ENCODE data around the gene PDPN. TPM values are rescaled to one million over a fixed set of nuclear protein-coding genes. Genes with fewer than 3 reads are reported as not detected.
"Not testable (repeated sequence)": the region's sequence is repeated elsewhere in the genome, so short reads cannot be mapped to it uniquely, and the experiment has no call there.

Gene PDPN
- total and polyA plus RNA-seq, 2 of the 4 experiments (the other 2 are of a cell fraction) = 0.31 TPM; not detected in 1

DNA sequence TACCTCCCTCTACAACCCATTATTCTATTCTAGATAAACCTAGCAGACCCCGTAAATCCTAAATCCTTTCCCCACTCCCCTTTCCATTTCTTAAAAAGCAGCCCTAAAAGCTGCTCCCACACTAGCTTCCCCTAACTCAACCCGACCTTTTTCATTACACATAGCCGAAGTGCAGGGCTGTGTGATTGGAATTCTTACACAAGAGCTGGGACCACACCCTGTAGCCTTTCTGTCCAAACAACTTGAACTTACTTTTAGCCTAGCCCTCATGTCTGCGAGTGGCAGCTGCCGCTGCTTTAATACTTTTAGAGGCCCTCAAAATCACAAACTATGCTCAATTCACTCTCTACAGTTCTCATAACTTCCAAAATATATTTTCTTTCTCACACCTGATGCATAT is 19.6 kb upstream of the PDPN start:
- CTCF ChIA-PET = no interaction called here
- no peak overlapping the region for H3K18ac ChIP-seq (ENCODE audit: low read depth, low read length)
- WGBS, 2 experiments (ENCODE audit: extremely low coverage in 2 of 2, insufficient read length in 1 of 2) = 61% methylated on average over 3 of the region's 5 CpGs; no CpG with 5 or more reads in 1 of the 2 experiments
- no peaks in the 10 kb centered on the region for H4K20me1 ChIP-seq (ENCODE audit: insufficient read depth, low read length)
- dilution Hi-C loops (cut with HindIII; ENCODE audit: low sequenced_read_pairs, unreplicated experiment) = no loop called here
- no peak overlapping the region for H2AFZ ChIP-seq (replicated peaks; ENCODE audit: low read length, poor library complexity)
- H3K4me3 ChIP-seq (ENCODE audit: insufficient read depth, low read depth, low read length) = no peak overlapping the region
- H3K27ac ChIP-seq (ENCODE audit: insufficient read depth, low read length) = no peak overlapping the region
- H2BK120ac ChIP-seq (ENCODE audit: low read depth, low read length) = no peak overlapping the region
- POLR2A ChIA-PET (ENCODE audit: unreplicated experiment) = no interaction called here
- H4K5ac ChIP-seq (ENCODE audit: low read depth, low read length) = no peak overlapping the region
- no peaks in the 10 kb centered on the region for H3K27me3 ChIP-seq (ENCODE audit: control insufficient read depth, insufficient read depth, low read length)
- H2BK15ac ChIP-seq (ENCODE audit: low read depth, low read length) = no peak overlapping the region
- no peak overlapping the region for H4K91ac ChIP-seq (ENCODE audit: insufficient read depth, low read depth, low read length)
- intact Hi-C loops (cut with micrococcal nuclease) = no loop called here
- H3K4me1 ChIP-seq (ENCODE audit: control insufficient read depth, insufficient read depth, low read length) = no peaks in the 10 kb centered on the region
- H3K9ac ChIP-seq (ENCODE audit: low read depth, low read length) = no peak overlapping the region
- H3K9me1 ChIP-seq (ENCODE audit: insufficient read depth, low read length) = no peaks in the 10 kb centered on the region
- H3K14ac ChIP-seq (replicated peaks; ENCODE audit: low read depth, low read length) = no peak overlapping the region
- no peak overlapping the region for H4K8ac ChIP-seq (ENCODE audit: low read depth in 2 of 2, low read length in 2 of 2)
- no peaks in the 10 kb centered on the region for H3K36me3 ChIP-seq (ENCODE audit: control insufficient read depth, insufficient read depth, low read length)
- DNase-seq (no peak), ATAC-seq (ENCODE audit: low read depth) (no peak)
- H3K56ac ChIP-seq (ENCODE audit: extremely low read depth, insufficient read depth, low read length) = no peak overlapping the region
- H2BK5ac ChIP-seq (ENCODE audit: low read depth, low read length, poor library complexity, severe bottlenecking) = no peak overlapping the region
- H2BK20ac ChIP-seq (ENCODE audit: low read depth, low read length) = no peak overlapping the region
- peaks cover 5% of the 10 kb centered on the region for H3K9me3 ChIP-seq (ENCODE audit: control insufficient read depth, insufficient read depth, low read length)
- BruUV-seq (replicated peaks) = no TSS peak
- no peak overlapping the region for H2AK5ac ChIP-seq (ENCODE audit: low read depth, low read length)
- no peak for TF ChIP-seq POLR2A (IDR thresholded peaks at IDR 0.05; ENCODE audit: low read depth, low read length)
- no peak overlapping the region for H3K4ac ChIP-seq (ENCODE audit: low read depth, low read length)
- H3K79me1 ChIP-seq (ENCODE audit: low read depth in 1 of 2, low read length in 2 of 2) = no peaks in the 10 kb centered on the region
- in situ Hi-C loops (cut with MboI; ENCODE audit: low sequenced_read_pairs) = no loop called here
- H3K4me2 ChIP-seq (ENCODE audit: low read depth, low read length) = no peak overlapping the region
- no peak overlapping the region for H3K23ac ChIP-seq (ENCODE audit: low read depth, low read length)
- H2AK9ac ChIP-seq (replicated peaks; ENCODE audit: low read depth, low read length, poor library complexity) = no peak overlapping the region

DNA sequence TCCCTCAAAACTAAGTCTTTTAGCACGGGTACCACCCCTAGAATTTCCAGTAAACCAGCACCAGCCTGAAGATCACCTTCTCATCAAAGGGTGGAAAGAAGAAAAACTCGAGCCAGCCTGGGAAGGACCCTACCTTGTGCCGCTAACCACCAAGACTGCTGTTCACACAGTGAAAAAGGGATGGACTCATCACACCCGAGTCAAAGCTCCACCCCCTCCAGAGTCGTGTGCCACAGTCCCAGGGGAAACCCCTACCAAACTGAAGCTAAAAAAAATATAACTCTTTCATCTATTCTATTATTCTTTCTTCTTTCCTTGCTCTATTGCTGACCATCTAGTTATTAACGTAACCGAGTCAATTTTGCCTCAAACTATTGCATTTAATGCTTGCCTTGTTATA is 13.2 kb upstream of the PDPN start:
- H3K4me1 ChIP-seq (ENCODE audit: control insufficient read depth, insufficient read depth, low read length); H4K91ac ChIP-seq (ENCODE audit: insufficient read depth, low read depth, low read length); H3K9me1 ChIP-seq (ENCODE audit: insufficient read depth, low read length); H3K4ac ChIP-seq (ENCODE audit: low read depth, low read length); H2BK120ac ChIP-seq (ENCODE audit: low read depth, low read length); H3K4me2 ChIP-seq (ENCODE audit: low read depth, low read length); intact Hi-C loops (cut with micrococcal nuclease); H3K18ac ChIP-seq (ENCODE audit: low read depth, low read length); H2BK15ac ChIP-seq (ENCODE audit: low read depth, low read length); H3K4me3 ChIP-seq (ENCODE audit: insufficient read depth, low read depth, low read length); H2BK20ac ChIP-seq (ENCODE audit: low read depth, low read length); H3K14ac ChIP-seq (replicated peaks; ENCODE audit: low read depth, low read length); CTCF ChIA-PET; H3K27me3 ChIP-seq (ENCODE audit: control insufficient read depth, insufficient read depth, low read length); in situ Hi-C loops (cut with MboI; ENCODE audit: low sequenced_read_pairs); H3K56ac ChIP-seq (ENCODE audit: extremely low read depth, insufficient read depth, low read length); H3K9ac ChIP-seq (ENCODE audit: low read depth, low read length); ATAC-seq (ENCODE audit: low read depth); H4K5ac ChIP-seq (ENCODE audit: low read depth, low read length); H2BK5ac ChIP-seq (ENCODE audit: low read depth, low read length, poor library complexity, severe bottlenecking); H2AK5ac ChIP-seq (ENCODE audit: low read depth, low read length); DNase-seq; H3K23ac ChIP-seq (ENCODE audit: low read depth, low read length); BruUV-seq (replicated peaks); H2AFZ ChIP-seq (replicated peaks; ENCODE audit: low read length, poor library complexity); H3K27ac ChIP-seq (ENCODE audit: insufficient read depth, low read length); H4K20me1 ChIP-seq (ENCODE audit: insufficient read depth, low read length); H2AK9ac ChIP-seq (replicated peaks; ENCODE audit: low read depth, low read length, poor library complexity); dilution Hi-C loops (cut with HindIII; ENCODE audit: low sequenced_read_pairs, unreplicated experiment); POLR2A ChIA-PET (ENCODE audit: unreplicated experiment); H3K79me1 ChIP-seq (ENCODE audit: low read depth in 1 of 2, low read length in 2 of 2); H4K8ac ChIP-seq (ENCODE audit: low read depth in 2 of 2, low read length in 2 of 2); H3K36me3 ChIP-seq (ENCODE audit: control insufficient read depth, insufficient read depth, low read length): not testable (repeated sequence)
- WGBS, 2 experiments (ENCODE audit: extremely low coverage in 2 of 2, insufficient read length in 1 of 2) = no CpG with 5 or more reads among the region's 7 CpGs
- H3K9me3 ChIP-seq (ENCODE audit: control insufficient read depth, insufficient read depth, low read length) = peaks cover 10% of the 10 kb centered on the region

All from IMR-90 (cell line).